ENCODE data around the gene FKBP2. TPM values are rescaled to one million over a fixed set of nuclear protein-coding genes. Genes with fewer than 3 reads are reported as not detected.

Gene FKBP2
- total RNA-seq, 1 experiment from 2014 or later, result 70.2 TPM

GRCh38 chr11:64220798-64221197, 20.1 kb upstream of the FKBP2 start:
- no peak for DNase-seq
- Mint-ChIP-seq H3K36me3 (ENCODE audit: insufficient read depth, unreplicated experiment) (peaks cover 7% of the 10 kb centered on the region), H3K27me3 (ENCODE audit: insufficient read depth, unreplicated experiment) (no peaks in the 10 kb centered on the region), H3K4me3 (ENCODE audit: unreplicated experiment) (no peak overlapping the region), H3K9me3 (ENCODE audit: unreplicated experiment) (no peaks in the 10 kb centered on the region), H3K27ac (ENCODE audit: unreplicated experiment) (no peak overlapping the region), H3K4me1 (ENCODE audit: low read depth, unreplicated experiment) (no peaks in the 10 kb centered on the region)
- Histone ChIP-seq H3K27me3 (replicated peaks; ENCODE audit: control insufficient read depth, insufficient read depth, low read length) (no peaks in the 10 kb centered on the region), H3K4me1 (peaks cover 5% of the 10 kb centered on the region; the same call in 1 of the 2 replicates), H3K36me3 (ENCODE audit: control insufficient read depth, insufficient read depth, low read length) (no peaks in the 10 kb centered on the region; the same call in 1 of the 2 replicates), H3K4me3 (ENCODE audit: low read depth, low read length) (no peak overlapping the region), H3K9me3 (no peaks in the 10 kb centered on the region)
- ChIA-PET POLR2A (no interaction called here), CTCF (no interaction called here)
- intact Hi-C loops (cut with micrococcal nuclease; ENCODE audit: unreplicated experiment), result no loop called here
- BruUV-seq (replicated peaks), result no TSS peak
- TF ChIP-seq CTCF (IDR thresholded peaks at IDR 0.05; ENCODE audit: insufficient read depth in 1 of 2, low read depth in 1 of 2, low read length in 1 of 2, severe bottlenecking in 1 of 2, unreplicated experiment in 1 of 2), result no peak

GRCh38 chr11:64222651-64223000, 18.3 kb upstream of the FKBP2 start:
- Mint-ChIP-seq H3K27me3 (ENCODE audit: insufficient read depth, unreplicated experiment) (no peaks in the 10 kb centered on the region), H3K9me3 (ENCODE audit: unreplicated experiment) (no peaks in the 10 kb centered on the region), H3K4me1 (ENCODE audit: low read depth, unreplicated experiment) (no peaks in the 10 kb centered on the region), H3K36me3 (ENCODE audit: insufficient read depth, unreplicated experiment) (peaks cover 13% of the 10 kb centered on the region), H3K27ac (ENCODE audit: unreplicated experiment) (no peak overlapping the region), H3K4me3 (ENCODE audit: unreplicated experiment) (no peak overlapping the region)
- no peak for TF ChIP-seq CTCF (IDR thresholded peaks at IDR 0.05; ENCODE audit: insufficient read depth in 1 of 2, low read depth in 1 of 2, low read length in 1 of 2, severe bottlenecking in 1 of 2, unreplicated experiment in 1 of 2)
- no peaks in the 10 kb centered on the region for H3K9me3 ChIP-seq
- intact Hi-C loops (cut with micrococcal nuclease; ENCODE audit: unreplicated experiment), result no loop called here
- no peaks in the 10 kb centered on the region; the same call in 1 of the 2 replicates for H3K36me3 ChIP-seq (ENCODE audit: control insufficient read depth, insufficient read depth, low read length)
- H3K27me3 ChIP-seq (replicated peaks; ENCODE audit: control insufficient read depth, insufficient read depth, low read length), result no peaks in the 10 kb centered on the region
- DNase-seq, result no peak
- ChIA-PET CTCF (interaction anchor here (0.6 kb wide), 1 partner anchor 19 kb away, joined by 8 read pairs; no protein-coding TSS in a partner anchor), POLR2A (no interaction called here)
- peaks cover 14% of the 10 kb centered on the region for H3K4me1 ChIP-seq
- H3K4me3 ChIP-seq (ENCODE audit: low read depth, low read length), result no peak overlapping the region
- no TSS peak for BruUV-seq (replicated peaks)

- TF ChIP-seq CTCF (IDR thresholded peaks at IDR 0.05; ENCODE audit: insufficient read depth in 1 of 2, low read depth in 1 of 2, low read length in 1 of 2, severe bottlenecking in 1 of 2, unreplicated experiment in 1 of 2), result no peak
- H3K4me3 ChIP-seq (ENCODE audit: low read depth, low read length), result no peak overlapping the region
- H3K27me3 ChIP-seq (replicated peaks; ENCODE audit: control insufficient read depth, insufficient read depth, low read length), result no peaks in the 10 kb centered on the region
- no TSS peak for BruUV-seq (replicated peaks)
- H3K9me3 Mint-ChIP-seq (ENCODE audit: unreplicated experiment), result no peaks in the 10 kb centered on the region
- peaks cover 14% of the 10 kb centered on the region for H3K4me1 ChIP-seq
- no peak overlapping the region for H3K27ac Mint-ChIP-seq (ENCODE audit: unreplicated experiment)
- no peak for DNase-seq
- no peaks in the 10 kb centered on the region for H3K4me1 Mint-ChIP-seq (ENCODE audit: low read depth, unreplicated experiment)
- H3K4me3 Mint-ChIP-seq (ENCODE audit: unreplicated experiment), result no peak overlapping the region
- no peaks in the 10 kb centered on the region; the same call in 1 of the 2 replicates for H3K36me3 ChIP-seq (ENCODE audit: control insufficient read depth, insufficient read depth, low read length)
- H3K36me3 Mint-ChIP-seq (ENCODE audit: insufficient read depth, unreplicated experiment), result peaks cover 13% of the 10 kb centered on the region
- H3K27me3 Mint-ChIP-seq (ENCODE audit: insufficient read depth, unreplicated experiment), result no peaks in the 10 kb centered on the region
- ChIA-PET POLR2A (no interaction called here), CTCF (interaction anchor here (0.6 to 1.1 kb wide), 2 partner anchors 18 to 37 kb away, joined by 3 to 8 read pairs; partner anchors contain the start of gene STIP1)
- no peaks in the 10 kb centered on the region for H3K9me3 ChIP-seq
- intact Hi-C loops (cut with micrococcal nuclease; ENCODE audit: unreplicated experiment), result no loop called here
These were observed 17.8 kb upstream of the FKBP2 start for GRCh38 chr11:64223001-64223651.
